LHCN-M2 (cell line): ENCODE data around the gene IQCE. TPM values are rescaled to one million over a fixed set of nuclear protein-coding genes. Genes with fewer than 3 reads are reported as not detected.

Experiments used
- DNase-seq: peaks from one replicate; pipeline ENCODE4 v3.0.0-alpha.2; 2012; ENCODE audit warnings: low read depth
- total RNA-seq: library from RNA; depleted of rRNA; stranded (reverse); fragments of >200 nt; gene quantifications from 2 replicates; pipeline ENCODE4 v1.2.3, GENCODE V29; 2014

IQCE gene
- total RNA-seq, 1 experiment from 2014 or later = 15.3 TPM

GRCh38 chr7:2633538-2634266, 74.9 kb downstream of the IQCE start:
- peak; percentile 89 for DNase-seq

DNA sequence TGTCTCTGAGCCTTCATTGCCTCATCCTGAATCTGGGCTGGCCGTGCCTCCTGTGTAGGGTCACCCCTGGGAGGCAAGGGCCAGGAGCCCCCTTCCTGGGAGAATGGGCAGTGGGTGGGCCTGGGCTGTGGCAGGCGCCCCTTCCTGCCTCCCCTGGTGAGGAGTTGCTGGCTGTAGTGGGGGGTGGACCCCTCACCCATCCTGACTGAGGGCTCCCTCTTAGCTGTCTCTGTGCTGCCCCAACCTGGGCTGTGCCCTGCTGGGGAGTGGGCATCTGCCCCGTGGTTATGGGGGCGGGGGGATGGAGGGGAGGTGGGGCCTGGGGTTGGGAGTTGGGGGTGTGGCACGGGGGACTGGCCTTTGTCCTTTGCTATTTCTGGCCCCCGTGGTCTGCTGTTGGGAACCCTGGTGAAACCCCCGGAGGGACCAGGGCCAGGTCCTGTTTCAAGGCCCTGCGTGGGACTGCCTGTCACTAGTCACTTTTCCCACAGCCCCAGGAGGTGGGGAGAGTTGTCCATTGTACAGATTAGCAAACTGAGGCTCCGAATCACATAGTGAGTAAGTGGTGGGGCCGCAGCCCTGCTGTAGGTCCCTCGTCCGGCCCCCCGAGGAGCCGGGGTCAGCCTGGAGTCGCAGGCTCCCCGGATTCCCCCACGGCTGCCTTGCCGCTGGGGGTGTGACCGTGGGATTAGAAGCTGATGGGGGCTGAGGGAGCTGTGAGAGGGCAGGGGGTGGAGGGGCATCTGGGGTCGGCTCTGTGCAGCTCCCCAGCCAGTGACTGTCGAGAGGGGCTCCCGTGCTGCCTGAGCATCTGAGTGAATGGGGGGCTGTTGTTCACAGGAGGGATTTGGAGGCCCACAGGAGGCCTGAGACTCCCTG, 75.7 kb downstream of the IQCE start:
- DNase-seq = no peak

DNA sequence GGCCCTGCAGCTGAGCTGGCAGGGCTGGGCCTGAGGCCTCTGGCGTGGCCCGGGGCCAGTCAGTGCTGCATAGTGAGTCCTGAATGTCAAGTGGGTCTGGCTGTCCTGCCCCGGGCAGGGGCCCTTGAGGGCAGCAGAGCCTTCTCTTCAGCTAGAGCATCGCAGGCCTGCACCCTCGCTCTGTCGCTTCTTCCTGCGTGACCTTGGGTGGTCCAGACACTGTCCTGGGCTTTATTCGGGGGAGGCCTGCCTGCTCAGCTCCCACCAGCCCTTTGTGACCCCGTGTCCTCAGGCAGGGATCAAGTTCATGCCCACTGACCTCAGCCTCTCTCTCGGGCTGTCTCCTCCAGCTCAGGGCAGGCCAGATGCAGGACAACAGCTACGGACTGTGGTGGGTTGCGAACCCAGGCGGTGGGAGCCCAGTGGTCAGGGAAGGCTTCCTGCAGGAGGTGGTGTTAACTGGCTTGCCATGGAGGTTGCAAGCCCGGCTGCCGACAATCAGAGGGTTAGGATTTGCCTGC, 76.4 kb downstream of the IQCE start:
- DNase-seq = no peak

GRCh38 chr7:2635810-2636701, 77.3 kb downstream of the IQCE start:
- peak; percentile 38 for DNase-seq

DNA sequence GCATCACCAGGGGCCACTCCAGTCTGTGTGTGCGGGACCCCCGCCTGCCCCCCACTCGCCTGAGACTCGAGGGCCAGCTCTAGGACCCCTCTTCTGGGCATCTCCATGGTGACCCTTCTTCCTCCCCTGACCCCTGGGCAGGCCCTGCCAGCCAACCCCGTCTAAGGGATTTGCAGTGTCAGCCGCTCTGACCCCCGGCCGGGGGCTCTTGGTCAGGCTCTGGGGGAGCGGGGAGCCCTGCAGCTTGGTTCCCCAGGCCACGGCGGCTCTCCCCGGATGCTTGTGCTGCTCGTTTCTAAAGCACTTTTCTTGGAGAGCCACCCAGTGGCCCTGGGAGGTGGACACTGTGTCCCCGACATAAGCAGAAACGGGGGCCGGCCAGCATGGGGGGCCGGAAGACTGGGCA, 78.3 kb downstream of the IQCE start:
- no peak for DNase-seq

- no peak for DNase-seq
These were observed 78.9 kb downstream of the IQCE start for GRCh38 chr7:2637505-2638223.

GRCh38 chr7:2638224-2638991, 79.6 kb downstream of the IQCE start:
- DNase-seq = no peak

DNA sequence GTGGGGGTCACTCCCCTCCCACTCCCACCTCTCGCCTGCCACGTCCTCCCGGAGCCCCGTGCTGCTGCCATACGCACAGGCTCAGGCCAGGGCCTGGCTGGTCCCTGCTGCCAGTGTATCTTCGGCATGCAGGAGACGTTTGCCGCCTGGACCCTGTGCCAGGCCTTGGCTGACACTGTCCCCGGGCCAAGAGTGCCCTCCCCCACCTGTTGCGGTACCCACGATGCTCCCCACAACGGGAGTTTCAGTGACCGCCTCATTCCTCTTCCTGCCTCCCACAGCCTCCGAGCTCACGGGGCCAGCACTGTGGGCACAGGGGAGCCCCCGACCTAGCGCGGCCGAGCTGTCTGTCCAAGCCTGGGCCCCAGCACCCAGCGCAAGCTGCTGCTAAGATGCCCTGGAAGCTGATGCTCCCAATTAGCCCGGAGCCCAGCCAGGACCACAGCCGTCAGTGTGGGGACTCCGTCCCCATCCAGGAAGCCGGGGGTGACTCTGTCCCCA, 80.5 kb downstream of the IQCE start:
- no peak for DNase-seq

DNA sequence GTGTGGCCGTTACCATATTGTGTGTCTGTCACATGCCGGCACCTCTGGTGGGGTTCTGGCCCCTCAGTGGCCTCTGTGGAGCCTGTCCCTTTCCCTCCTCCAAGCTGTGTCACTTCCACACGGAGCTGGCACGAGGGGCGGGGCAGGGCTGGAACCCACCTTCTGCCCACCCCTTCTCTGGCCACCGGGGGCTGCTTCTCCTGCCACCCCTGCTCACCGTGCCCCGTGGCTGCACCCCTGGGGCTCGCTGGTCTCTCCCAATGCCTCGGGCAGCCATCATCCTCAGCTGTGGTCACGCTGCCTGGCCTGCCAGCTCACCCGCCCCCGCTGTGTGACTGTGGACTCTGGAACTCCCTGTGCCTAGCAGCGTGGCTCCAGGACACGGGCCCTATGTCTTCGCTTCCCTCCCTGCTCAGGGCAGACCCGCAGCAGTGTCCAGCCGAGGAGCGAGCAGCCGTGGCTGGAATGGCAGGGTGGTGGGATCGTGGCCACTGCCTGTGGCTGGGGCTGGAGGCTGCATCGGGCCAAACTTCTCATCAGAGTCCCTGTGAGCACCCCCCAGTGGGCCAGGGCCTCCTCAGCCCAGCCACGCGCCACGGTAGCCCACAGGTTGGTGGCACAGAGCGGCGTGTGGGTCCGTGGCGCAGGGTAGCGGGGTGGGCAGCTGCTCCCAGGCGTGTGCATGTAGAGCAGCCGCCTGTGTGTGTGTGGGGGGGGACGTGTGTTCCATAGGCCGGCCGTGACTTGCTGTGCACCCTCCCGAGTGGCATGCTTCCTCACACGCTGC, 81.1 kb downstream of the IQCE start:
- DNase-seq = no peak

DNA sequence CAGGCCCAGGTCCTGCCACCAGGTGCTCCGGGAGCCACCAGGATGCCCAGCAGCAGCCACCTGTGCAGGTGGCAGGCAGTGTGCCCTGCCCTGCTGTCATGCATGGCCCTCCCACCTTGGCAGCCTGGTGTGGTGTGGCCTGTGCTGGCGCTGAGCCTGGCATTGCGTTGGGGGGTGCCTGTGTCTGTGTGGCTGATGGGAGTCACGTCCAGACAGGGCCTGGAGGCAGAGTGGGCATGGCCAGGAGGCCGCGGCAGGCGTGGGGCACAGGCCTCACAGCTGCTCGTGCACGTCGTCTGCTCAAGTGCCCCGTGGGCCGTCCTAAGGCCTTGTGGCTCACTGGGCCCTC, 81.7 kb downstream of the IQCE start:
- peak; percentile 36 for DNase-seq

DNA sequence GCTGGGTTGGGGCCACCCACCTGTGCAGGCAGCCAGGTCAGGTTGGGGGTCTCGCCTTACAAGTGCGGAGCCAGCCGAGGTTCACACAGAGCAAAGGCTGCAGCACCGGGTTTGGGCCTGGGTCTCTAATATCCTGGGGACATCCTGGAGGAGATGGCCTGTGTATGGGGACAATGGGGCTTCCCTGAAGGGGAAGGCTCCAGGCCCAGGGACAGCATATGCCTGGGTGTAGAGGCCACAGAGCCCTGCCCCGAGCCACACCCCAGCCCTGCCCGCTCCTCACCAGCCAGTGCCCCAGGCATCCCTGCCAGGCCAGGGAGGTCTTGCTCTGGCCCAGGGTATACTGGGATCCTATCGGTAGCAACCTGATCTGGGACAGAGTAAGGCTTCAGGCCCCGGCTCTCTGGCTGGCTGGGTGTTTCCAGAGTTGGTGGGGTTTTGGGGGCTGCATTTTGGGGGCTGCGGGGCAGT, 82.1 kb downstream of the IQCE start:
- no peak for DNase-seq

- peak; percentile 96 for DNase-seq
These were observed 82.9 kb downstream of the IQCE start for GRCh38 chr7:2641406-2642393.

- DNase-seq = no peak
These were observed 84.8 kb downstream of the IQCE start for GRCh38 chr7:2643386-2644219.

GRCh38 chr7:2644220-2644561, 85.4 kb downstream of the IQCE start:
- DNase-seq = no peak

GRCh38 chr7:2644562-2645273, 85.9 kb downstream of the IQCE start:
- no peak for DNase-seq

DNA sequence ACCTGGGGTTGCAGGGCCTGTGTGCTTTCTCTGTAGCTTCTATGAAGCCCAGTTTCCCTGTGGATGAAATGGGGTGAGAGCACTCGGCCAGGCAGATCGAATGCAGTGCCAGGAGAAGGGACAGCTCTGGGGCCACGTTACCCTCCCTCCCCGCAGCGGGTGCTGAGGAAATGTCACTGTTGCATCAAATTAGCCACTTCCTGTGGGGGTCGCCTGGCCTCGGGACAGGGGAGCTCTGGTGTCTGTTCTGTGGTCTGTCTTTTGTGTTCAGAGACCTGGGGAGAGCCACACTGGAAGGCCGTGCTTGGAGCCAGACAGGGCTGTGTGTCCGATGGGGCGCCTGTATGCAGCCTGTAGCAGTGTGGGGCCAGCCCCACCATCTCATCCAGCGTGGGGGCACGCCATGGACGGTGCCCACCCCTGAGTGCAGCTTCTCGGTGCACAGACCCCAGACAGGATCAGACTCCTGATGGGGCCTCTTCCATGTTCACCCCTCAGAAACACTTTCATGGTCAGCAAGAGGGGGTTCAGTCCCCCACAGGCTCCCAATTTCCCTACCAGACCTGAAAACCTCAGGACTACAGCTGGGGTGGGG, 86.6 kb downstream of the IQCE start:
- no peak for DNase-seq
